MCF 10A (cell line): ENCODE measurements around the gene CREB3L2. TPM values are rescaled to one million over a fixed set of nuclear protein-coding genes. Genes with fewer than 3 reads are reported as not detected.

ENCODE experiments used
- BruUV-seq: library from RNA; stranded (reverse); fragments of 400-500 nt; replicated peaks from 2 replicates; lab custom pipeline; 2021; lab: Mats Ljungman, UMichigan
- CTCF ChIA-PET: fragments of 300-600 bp; sonication (Branson Sonifier 250); formaldehyde crosslinking; extraction: SDS; loops from one replicate; lab custom pipeline; 2021; ENCODE audit warnings: antibody characterized with exemption, inconsistent platforms; lab: Yijun Ruan, JAX
- POLR2A ChIA-PET: fragments of 300-600, 350-650 bp; sonication (Branson Sonifier 250); formaldehyde crosslinking; extraction: SDS; loops from one replicate; lab custom pipeline; 2020; ENCODE audit warnings: antibody characterized with exemption, inconsistent platforms; lab: Yijun Ruan, JAX
- DNase-seq: peaks from one replicate; pipeline ENCODE4 v3.0.0-alpha.2; 2018; ENCODE audit not compliant: unreplicated experiment
- H3K27ac Mint-ChIP-seq: one replicate; pipeline ENCODE4 v1.8.0; 2022; ENCODE audit warnings: mild to moderate bottlenecking, low read depth, mixed read lengths; ENCODE audit not compliant: unreplicated experiment
- H3K27me3 Mint-ChIP-seq: one replicate; pipeline ENCODE4 v1.8.0; 2022; ENCODE audit warnings: mixed read lengths; ENCODE audit not compliant: insufficient read depth, unreplicated experiment
- H3K36me3 Mint-ChIP-seq: one replicate; pipeline ENCODE4 v1.8.0; 2022; ENCODE audit warnings: mild to moderate bottlenecking, moderate library complexity, mixed read lengths; ENCODE audit not compliant: insufficient read depth, unreplicated experiment
- H3K4me1 Mint-ChIP-seq: one replicate; pipeline ENCODE4 v1.8.0; 2022; ENCODE audit warnings: mixed read lengths; ENCODE audit not compliant: insufficient read depth, unreplicated experiment
- H3K4me3 Mint-ChIP-seq: one replicate; pipeline ENCODE4 v1.8.0; 2022; ENCODE audit warnings: mild to moderate bottlenecking, moderate library complexity, mixed read lengths; ENCODE audit not compliant: unreplicated experiment
- H3K9me3 Mint-ChIP-seq: one replicate; pipeline ENCODE4 v1.8.0; 2022; ENCODE audit warnings: mixed read lengths; ENCODE audit not compliant: unreplicated experiment
- CTCF ChIP-seq: fragments of 200-600 bp; IDR thresholded peaks from one replicate; pipeline ENCODE4 v1.8.0; 2022; ENCODE audit warnings: antibody characterized with exemption, mild to moderate bottlenecking; ENCODE audit not compliant: unreplicated experiment
- intact Hi-C: fragments of 100-400 bp; cut with micrococcal nuclease; formaldehyde crosslinking; loops from 2 replicates; pipeline ENCODE4 v1.14.1; 2022
- total RNA-seq: library from RNA; stranded (reverse); gene quantifications from 2 replicates; pipeline ENCODE4 v1.2.3, GENCODE V29; 2022

Gene CREB3L2
- total RNA-seq, 1 experiment from 2014 or later, result 74.2 TPM

GRCh38 chr7:138024343-138024691 is 22.4 kb upstream of the CREB3L2 start:
- ChIA-PET CTCF (interaction anchor here (0.8 to 2.1 kb wide), 5 partner anchors 15 to 121 kb away, joined by 3 to 6 read pairs (median 4); partner anchors contain the start of gene CREB3L2), POLR2A (interaction anchor here (1.0 to 1.2 kb wide), 2 partner anchors 10 to 78 kb away, joined by 3 read pairs; no protein-coding TSS in a partner anchor)
- no TSS peak for BruUV-seq
- intact Hi-C loops, result no loop called here
- no peaks in the 10 kb centered on the region for H3K27me3 Mint-ChIP-seq
- no peaks in the 10 kb centered on the region for H3K4me1 Mint-ChIP-seq
- no peak for TF ChIP-seq CTCF
- no peak overlapping the region for H3K27ac Mint-ChIP-seq
- H3K4me3 Mint-ChIP-seq, result no peak overlapping the region
- H3K36me3 Mint-ChIP-seq, result no peaks in the 10 kb centered on the region
- H3K9me3 Mint-ChIP-seq, result no peaks in the 10 kb centered on the region
- no peak for DNase-seq

- no peak for DNase-seq
- Mint-ChIP-seq H3K9me3 (no peaks in the 10 kb centered on the region), H3K27me3 (no peaks in the 10 kb centered on the region), H3K4me3 (no peak overlapping the region), H3K4me1 (no peaks in the 10 kb centered on the region), H3K27ac (no peak overlapping the region), H3K36me3 (no peaks in the 10 kb centered on the region)
- no TSS peak for BruUV-seq
- intact Hi-C loops, result no loop called here
- ChIA-PET POLR2A (interaction anchor here (0.7 to 1.2 kb wide), 2 partner anchors 10 to 192 kb away, joined by 3 read pairs; no protein-coding TSS in a partner anchor), CTCF (interaction anchor here (0.8 to 2.1 kb wide), 5 partner anchors 10 to 120 kb away, joined by 3 to 6 read pairs (median 4); no protein-coding TSS in a partner anchor)
- no peak for TF ChIP-seq CTCF
These were observed 21.9 kb upstream of the CREB3L2 start for GRCh38 chr7:138023618-138024342.

- no peak for DNase-seq
- no TSS peak for BruUV-seq
- no peaks in the 10 kb centered on the region for H3K27me3 Mint-ChIP-seq
- TF ChIP-seq CTCF, result no peak
- ChIA-PET POLR2A (no interaction called here), CTCF (interaction anchor here (0.6 to 2.1 kb wide), 5 partner anchors 13 to 995 kb away, joined by 3 to 6 read pairs (median 4); no protein-coding TSS in a partner anchor)
- H3K4me3 Mint-ChIP-seq, result no peak overlapping the region
- no peaks in the 10 kb centered on the region for H3K9me3 Mint-ChIP-seq
- H3K36me3 Mint-ChIP-seq, result no peaks in the 10 kb centered on the region
- intact Hi-C loops, result no loop called here
- H3K27ac Mint-ChIP-seq, result no peak overlapping the region
- no peaks in the 10 kb centered on the region for H3K4me1 Mint-ChIP-seq
These were observed 20.0 kb upstream of the CREB3L2 start for GRCh38 chr7:138021889-138022288.

- Mint-ChIP-seq H3K36me3 (no peaks in the 10 kb centered on the region), H3K9me3 (no peaks in the 10 kb centered on the region), H3K4me1 (no peaks in the 10 kb centered on the region), H3K27ac (no peak overlapping the region), H3K27me3 (no peaks in the 10 kb centered on the region), H3K4me3 (no peak overlapping the region)
- no peak for DNase-seq
- intact Hi-C loops, result no loop called here
- POLR2A ChIA-PET, result interaction anchor here (0.6 kb wide), 2 partner anchors 19 to 412 kb away, joined by 3 read pairs; no protein-coding TSS in a partner anchor
- CTCF ChIA-PET, result interaction anchor here (0.6 to 5.1 kb wide), 11 partner anchors 9 to 1789 kb away, joined by 3 to 32 read pairs (median 4); partner anchors contain the start of gene CREB3L2
- no TSS peak for BruUV-seq
- TF ChIP-seq CTCF, result no peak
These were observed 16.1 kb upstream of the CREB3L2 start for GRCh38 chr7:138017992-138018391.
